OCI-M2 (cell line): ENCODE results near the gene ATP5PF.
"Not testable (repeated sequence)": the region's sequence is repeated elsewhere in the genome, so short reads cannot be mapped to it uniquely, and the experiment has no call there.

Experiments
- DNase-seq: peaks from one replicate; lab custom pipeline; 2025; ENCODE audit not compliant: unreplicated experiment; lab: John Stamatoyannopoulos, UW

ATP5PF gene

DNA sequence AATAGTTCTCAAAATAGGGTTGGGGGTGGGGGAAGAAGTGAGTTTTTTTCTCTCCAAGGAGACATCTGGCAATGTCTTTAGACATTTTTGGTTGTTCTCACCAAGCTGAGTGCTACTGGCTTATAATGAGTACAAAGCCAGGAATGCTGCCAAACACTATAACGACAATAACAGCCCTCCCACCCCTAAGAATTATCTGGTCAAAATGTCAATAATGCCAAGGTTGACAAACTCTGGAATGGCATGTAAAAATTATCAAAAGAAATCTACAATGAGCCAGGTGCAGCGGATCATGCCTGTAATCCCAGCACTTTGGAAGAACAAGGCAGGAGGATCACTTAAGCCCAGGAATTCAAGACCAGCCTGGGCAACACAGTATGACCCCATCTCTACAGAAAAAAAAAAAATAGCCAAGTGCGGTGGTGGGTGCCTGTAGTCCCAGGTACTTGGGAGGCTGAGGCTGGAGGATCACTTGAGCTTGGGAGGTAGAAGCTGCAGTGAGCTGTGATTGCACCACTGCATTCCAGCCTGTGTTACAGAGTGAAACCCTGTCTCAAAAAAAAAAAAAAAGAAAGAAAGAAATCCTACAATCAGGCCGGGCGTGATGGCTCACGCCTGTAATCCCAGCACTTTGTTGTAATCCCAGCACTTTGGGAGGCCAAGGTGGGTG lies 2.5 kb downstream of the ATP5PF start:
- no peak for DNase-seq

DNA sequence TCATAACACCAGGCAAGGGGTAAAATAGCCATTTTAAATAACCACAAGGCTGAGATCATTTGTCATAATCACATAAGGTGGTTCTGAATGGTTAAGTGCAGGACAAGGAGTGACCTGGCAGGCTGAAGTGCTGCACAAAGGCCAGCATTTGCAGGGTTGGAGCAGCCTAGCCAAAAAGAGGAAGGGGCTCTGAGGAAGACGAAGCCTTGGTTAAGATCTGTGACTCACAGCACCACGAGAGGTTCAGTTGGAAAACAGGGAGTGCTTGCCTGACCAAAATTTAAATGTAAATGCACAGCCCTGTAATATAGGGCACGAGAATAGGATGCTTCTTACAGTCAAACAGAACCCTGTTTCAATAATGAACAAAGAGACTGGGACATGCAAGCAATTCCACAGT lies 12.1 kb downstream of the ATP5PF start:
- no peak for DNase-seq

DNA sequence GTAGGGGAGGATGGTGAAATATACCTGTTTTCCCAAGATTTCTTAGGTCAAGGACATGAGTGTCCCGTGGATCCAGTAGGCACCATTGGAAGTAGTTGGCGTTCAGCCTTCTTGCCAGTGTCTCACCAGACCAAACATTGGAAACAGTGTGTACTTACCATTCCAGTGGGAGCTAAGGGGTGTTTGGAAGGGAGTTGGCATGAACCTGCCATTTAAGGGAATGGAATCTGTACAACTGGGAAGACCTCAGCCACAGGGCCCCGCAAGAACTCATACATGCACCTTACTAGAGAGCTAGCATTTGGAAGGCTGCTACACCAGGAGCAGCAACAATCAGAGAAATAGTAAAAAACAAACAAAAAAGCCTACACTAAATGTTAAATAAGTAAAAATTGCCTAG lies 12.7 kb downstream of the ATP5PF start:
- no peak for DNase-seq

DNA sequence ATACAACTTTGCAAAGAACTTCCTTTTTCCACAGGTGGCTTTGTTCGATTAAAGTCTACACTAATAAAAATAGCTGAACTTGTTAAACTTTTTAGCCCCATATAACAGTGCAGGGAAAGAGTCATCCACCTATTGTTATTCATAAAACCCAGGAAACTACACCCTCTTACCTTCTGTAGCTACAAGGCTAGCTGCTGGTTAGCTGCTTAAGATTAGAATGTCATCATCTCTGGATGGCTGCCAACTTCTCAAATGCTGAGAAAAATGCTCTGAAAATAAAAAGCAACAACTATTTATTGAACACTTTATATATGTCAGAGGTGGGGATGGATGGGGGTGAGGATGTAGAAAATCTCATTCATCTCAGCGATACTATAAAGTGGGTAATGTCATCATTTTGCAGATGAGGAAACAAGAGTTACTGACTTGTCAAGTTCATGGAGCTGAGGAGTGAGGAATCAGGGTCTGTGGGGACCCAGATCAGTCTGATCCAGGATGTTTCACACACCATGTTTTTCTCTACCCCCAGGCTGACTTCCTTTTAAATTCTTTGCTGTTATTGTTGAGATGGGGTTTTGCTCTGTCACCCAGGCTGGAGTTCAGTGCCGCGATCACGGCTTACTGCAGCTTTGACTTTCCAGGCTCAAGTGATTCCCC lies 17.1 kb downstream of the ATP5PF start:
- no peak for DNase-seq

DNA sequence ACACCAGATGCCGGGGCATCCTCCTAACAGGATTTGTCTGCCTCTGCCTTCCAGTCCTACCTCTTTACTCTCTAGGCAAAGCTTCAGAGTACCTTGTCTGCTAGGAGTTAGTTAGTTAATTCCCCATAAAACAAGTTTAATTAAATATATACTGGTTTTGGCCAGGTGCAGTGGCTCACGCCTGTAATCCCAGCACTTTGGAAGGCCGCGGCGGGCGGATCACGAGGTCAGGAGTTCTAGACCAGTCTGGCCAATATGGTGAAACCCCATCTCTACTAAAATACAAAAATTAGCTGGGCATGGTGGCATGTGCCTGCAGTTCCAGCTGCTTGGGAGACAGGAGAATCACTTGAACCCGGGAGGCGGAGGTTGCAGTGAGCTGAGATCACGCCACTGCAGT lies 20.6 kb downstream of the ATP5PF start:
- not testable (repeated sequence) for DNase-seq

DNA sequence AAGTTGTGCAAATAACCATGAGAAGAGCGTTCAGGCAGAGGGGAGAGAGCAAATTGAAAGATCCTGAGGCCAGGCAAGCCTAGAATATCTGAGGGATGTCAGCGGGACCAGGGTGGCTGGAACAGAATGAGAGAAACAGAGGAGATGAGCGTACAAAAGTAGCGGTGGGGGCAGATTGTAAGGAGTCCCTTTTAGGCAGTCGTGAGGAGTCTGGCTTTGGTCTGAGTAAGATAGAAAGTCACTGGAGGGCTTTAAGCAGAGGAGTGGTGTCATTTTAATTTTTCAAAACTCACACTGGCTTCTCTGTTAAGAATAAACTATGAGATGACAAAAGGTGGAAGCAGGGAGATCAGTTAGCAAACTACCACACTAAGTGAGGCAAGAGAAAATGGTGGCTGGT lies 24.2 kb downstream of the ATP5PF start:
- no peak for DNase-seq

DNA sequence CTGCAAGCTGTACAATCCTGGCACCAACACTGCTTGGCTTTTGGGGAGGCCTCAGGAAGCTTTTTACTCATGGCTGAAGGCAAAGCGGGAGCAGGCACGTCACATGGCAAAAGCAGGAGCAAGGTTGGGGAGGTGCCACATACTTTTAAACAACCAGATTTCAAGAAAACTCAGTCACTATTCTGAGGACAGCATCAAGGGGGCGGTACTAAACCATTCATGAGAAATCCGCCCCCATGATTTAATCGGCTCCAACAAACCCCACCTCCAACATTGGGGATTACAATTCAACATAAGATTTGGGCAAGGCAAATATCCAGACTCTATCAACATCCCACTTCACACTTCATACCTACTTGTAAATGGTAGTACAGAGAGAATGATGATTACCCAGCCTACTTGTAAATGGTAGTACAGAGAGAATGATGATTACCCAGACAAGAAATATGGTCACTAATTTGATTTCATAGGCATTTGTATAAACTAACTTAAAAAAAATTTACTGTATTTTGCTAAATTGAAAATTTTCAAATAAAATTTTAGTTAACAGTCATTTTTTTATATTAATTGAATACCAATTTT lies 24.9 kb downstream of the ATP5PF start:
- DNase-seq, result no peak

DNA sequence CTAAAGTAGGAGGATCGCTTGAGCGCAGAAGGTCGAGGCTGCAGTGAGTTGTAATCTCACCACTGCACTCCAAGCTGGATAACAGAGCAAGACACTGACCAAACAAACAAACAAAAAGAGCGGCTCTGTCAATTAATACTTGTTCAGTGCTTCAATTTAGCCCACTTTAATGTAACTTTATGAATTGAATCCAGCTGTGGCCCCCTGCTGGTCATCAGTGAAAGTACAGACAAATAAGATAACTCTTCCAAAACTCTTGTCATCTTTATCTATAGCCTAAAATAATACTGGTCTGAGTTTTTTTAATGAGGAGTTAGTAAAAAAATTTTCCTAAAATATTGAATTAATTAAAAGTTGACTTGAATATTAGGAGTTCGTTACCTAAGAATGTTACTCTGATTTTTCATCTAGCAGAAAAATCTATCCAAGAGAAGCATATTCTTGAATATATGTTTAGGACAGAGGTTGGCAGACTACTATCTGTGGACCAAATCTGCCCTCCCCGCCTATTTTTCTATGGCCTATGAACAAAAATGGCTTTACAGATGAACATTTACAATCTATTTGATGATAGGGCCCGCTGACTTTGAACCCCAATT lies 26.1 kb downstream of the ATP5PF start:
- no peak for DNase-seq

DNA sequence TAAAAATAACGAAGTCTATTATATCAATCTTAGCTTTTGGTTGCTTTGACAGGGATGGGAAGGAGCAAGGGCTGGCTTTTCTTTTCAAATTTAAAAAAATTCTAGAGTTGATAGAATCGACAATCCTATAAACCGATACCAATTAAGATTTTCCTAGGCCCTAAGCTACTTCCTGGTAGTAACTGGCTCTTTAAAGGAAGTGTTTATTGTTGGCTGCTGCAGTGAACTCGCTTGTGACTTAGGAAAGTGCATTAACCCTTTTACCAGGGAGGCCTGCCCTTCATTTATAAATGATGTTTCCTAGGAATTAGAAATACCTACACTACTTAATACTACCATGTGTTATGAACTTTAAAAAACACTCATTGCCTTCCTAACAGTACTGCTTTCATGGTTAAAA lies 33.2 kb downstream of the ATP5PF start:
- no peak for DNase-seq

DNA sequence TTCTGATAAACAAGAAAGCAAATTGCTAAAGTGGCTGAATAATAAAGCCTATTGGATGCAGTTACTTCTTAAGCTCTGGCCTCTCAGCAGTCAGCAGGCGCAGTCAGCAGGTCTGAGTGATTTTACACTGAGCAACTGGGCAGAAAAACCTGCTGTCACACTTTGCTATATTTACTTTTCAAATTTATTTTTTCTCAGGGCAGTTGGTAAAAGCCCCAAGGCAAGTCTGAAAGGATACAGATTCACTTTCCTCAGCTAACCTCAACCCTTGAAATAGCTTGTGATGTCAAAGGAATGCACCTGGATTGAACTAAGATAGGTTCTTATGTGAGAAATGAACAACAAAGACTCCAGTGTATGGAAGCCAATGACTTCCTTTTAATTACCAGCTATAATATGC lies 34.0 kb downstream of the ATP5PF start:
- DNase-seq, result no peak

DNA sequence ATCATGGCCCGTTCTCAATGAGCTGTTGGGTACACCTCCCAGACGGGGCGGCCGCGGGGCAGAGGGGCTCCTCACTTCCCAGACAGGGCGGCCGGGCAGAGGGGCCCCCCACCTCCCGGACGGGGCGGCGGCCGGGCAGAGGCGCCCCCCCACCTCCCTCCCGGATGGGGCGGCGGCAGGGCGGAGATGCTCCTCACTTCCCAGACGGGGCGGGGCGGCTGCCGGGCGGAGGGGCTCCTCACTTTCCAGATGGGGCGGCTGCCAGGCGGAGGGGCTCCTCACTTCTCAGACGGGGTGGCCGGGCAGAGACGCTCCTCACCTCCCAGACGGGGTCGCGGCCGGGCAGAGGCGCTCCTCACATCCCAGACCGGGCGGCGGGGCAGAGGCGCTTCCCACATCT lies 39.2 kb downstream of the ATP5PF start:
- not testable (repeated sequence) for DNase-seq

DNA sequence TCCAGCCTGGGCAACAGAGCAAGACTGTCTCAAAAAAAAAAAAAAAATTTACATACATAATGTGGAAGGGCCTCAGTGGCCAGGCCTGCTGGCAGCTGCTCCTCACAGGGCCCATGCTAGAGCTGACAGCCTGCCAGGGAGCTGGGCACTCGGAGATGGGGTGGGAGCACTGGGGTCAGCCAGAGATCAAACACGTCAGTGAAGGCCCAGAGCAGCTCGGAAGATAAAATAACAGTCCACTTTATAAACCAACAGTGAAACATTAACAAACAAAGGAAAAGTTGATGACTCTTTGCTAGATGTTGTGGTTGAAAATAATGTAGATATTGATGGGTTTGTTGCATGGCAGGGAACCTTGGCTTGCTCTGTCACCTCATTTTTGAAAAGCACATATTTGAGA lies 42.7 kb downstream of the ATP5PF start:
- DNase-seq, result no peak

DNA sequence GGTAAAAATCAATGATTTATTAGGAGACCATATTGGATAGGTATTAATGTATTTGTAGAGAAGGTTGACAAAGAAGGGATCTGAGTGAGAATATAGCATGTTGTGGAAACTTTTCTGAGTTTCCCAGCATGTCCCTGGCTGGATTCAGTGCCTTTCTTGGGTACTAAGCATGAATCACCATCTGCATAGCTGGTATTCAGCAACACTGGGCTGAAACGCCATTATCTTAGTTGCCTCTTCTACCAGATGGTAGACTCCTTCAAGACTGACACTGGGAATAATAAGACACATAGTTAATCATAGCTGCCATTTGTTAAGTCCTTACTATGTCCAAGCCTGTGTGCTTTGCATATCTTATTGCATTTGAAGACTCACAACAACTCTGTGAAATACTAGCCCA lies 45.5 kb downstream of the ATP5PF start:
- DNase-seq, result no peak

DNA sequence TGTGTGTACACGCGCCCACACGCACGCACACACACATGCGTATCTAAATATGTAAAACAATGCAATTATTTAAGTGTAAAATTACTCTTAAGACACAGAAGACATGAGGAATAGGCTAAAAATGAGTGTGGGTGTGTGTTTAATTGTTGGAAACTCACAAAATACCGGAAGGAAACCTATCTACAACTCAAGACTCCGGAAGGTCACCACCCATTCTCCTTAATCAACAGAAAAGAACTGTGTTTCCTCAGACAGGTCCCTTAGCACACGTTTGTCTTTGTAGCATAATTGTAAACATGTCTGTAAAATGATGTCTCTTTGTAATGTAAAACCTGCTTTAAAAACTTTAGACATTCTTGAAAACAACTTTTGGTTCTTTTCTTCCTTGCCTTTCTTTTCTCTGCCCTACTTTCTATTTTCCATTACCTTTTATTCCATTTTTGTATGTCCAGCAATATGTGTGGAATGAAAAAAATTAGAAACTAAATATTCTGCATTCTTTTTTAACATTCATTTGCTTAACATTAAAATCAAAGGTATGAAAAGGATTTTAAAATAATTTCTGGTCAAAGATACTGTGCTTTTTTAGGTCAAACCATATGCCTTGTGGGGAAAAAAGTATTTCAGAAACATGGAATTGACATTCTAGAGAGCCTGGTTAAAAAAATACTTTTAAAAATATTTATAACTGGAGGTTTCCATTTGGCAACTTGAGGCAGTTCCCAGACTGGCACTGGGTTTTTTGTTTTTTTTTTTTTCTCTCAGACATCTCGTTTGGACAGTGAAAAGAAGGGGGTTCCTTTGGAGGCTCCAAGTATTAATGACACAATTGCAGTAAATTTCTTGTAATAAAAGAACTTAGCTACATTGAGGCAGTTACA lies 46.2 kb downstream of the ATP5PF start:
- DNase-seq, result no peak

DNA sequence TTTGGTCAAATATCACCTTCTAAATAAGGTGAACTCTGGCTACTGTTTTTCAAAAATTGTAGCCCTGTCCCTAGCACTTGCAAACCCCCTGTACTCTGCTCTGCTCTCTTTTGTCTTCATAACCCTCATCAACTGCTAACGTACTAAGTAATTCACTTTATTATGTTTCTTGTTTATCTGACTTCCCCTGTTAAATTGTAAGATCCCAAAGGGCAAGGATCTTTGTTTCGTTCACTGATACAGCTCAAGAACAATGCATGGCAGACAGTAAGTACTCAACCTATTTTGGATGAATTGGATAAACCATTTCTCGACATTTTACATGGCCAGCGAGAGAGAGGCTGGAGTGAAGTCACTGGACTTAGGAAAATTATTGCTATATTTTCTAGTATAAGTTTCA lies 46.9 kb downstream of the ATP5PF start:
- DNase-seq, result no peak

DNA sequence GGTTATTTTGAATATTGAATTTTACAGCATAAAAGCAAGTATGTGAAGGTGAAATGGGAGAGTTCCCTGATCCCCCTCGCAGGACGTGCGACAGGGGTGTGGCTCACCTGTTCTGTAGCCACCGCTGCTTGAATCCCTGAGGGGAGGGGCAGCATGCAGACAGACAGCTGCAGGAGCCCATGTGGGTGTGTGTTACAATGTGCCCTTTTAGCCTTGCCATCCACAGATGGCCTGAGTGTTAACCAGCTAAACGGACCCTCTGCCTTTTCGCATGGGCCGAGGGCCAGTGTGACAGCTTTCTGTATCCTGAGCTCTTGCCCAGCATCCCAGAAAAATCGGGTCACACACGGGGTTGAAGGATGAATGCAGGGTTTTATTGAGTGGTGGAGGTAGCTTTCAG lies 52.3 kb downstream of the ATP5PF start:
- no peak for DNase-seq

DNA sequence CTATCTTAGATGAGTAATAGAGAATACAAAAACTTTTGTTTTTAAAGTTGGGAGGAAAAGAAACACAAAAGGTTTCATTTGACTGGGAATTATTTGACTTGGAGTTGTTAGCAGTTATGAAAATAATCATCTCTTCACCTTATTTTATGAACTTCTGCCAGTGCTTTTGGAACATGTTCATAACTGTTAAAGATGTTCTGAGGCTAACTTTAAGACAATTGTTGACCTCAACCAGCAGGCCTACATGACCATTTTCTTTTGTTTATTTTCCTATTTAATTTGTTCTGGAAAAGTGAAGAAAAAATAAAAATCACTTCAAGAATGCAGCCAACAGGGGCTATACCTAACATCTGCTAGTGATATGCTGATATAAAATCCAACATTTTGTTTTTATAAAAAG lies 58.3 kb downstream of the ATP5PF start:
- no peak for DNase-seq
